T-cell (primary cell): ENCODE measurements around the gene SMG6. TPM values are rescaled to one million over a fixed set of nuclear protein-coding genes. Genes with fewer than 3 reads are reported as not detected.

ENCODE experiments used
- ATAC-seq, 4 experiments: fragments of 200-7000 bp in 3 of 4; fragments of 150-1000 bp in 1 of 4; cut with Tn5 transposase; replicated peaks in 1 of 4; 1 replicate in 3 of 4; 2 replicates in 1 of 4; pipeline ENCODE4 v1.10.0; 2021; ENCODE audit warnings: moderate library complexity in 3 of 4, mild to moderate bottlenecking in 2 of 4, moderate number of reproducible peaks in 1 of 4
- CTCF ChIA-PET, 2 donors: fragments of 300-600 bp; sonication (Branson Sonifier 250); formaldehyde crosslinking; loops; one replicate each; lab custom pipeline; 2022; ENCODE audit warnings: antibody characterized with exemption in 2 of 2; lab: Charles Lee
- POLR2A ChIA-PET, 2 donors: fragments of 300-600 bp; sonication (Branson Sonifier 250); formaldehyde crosslinking; loops; one replicate each; lab custom pipeline; 2022; ENCODE audit warnings: antibody characterized with exemption in 2 of 2; lab: Charles Lee
- DNase-seq, 35 experiments: peaks; one replicate each; pipeline versions ENCODE4 v3.0.0 to v3.0.0-alpha.2; 2013 to 2023
- H3K27ac ChIP-seq: one replicate; pipeline ENCODE4 v1.5.1; 2013; ENCODE audit warnings: low read length
- H3K27me3 ChIP-seq, 2 experiments: replicated peaks in 1 of 2; 1 replicate in 1 of 2; 2 replicates in 1 of 2; pipeline versions ENCODE4 v1.6.1 to v1.7.0; 2013; ENCODE audit warnings: low read length in 1 of 2, mixed read lengths in 1 of 2; ENCODE audit not compliant: control insufficient read depth in 2 of 2, insufficient read depth in 2 of 2; ENCODE audit errors: extremely low read depth in 1 of 2
- H3K36me3 ChIP-seq, 2 donors: 1 replicate in 1 of 2; 2 replicates in 1 of 2; pipeline versions ENCODE4 v1.6.1 to v1.7.0; 2013; ENCODE audit warnings: low read length in 1 of 2; ENCODE audit not compliant: control insufficient read depth in 2 of 2, insufficient read depth in 1 of 2; ENCODE audit errors: extremely low read depth in 1 of 2
- H3K4me1 ChIP-seq, 2 experiments: 1 replicate in 1 of 2; 2 replicates in 1 of 2; pipeline versions ENCODE4 v1.6.1 to v1.7.0; 2013; ENCODE audit warnings: low read length in 2 of 2, mixed read lengths in 1 of 2; ENCODE audit not compliant: insufficient read depth in 2 of 2, control insufficient read depth in 1 of 2; ENCODE audit errors: extremely low read depth in 1 of 2
- H3K4me3 ChIP-seq, 2 donors: 1 replicate in 1 of 2; 2 replicates in 1 of 2; pipeline versions ENCODE4 v1.5.1 to v1.7.0; 2013; ENCODE audit warnings: mild to moderate bottlenecking in 2 of 2, low read length in 1 of 2, moderate library complexity in 1 of 2; ENCODE audit not compliant: control insufficient read depth in 1 of 2; ENCODE audit errors: extremely low read depth in 1 of 2
- H3K9me3 ChIP-seq: 2 replicates; pipeline ENCODE4 v1.7.0; 2013
- H3K27ac Mint-ChIP-seq, 2 donors: one replicate each; pipeline ENCODE4 v1.8.0; 2020 to 2021; ENCODE audit warnings: mild to moderate bottlenecking in 2 of 2, mixed read lengths in 2 of 2
- H3K27me3 Mint-ChIP-seq, 2 donors: one replicate each; pipeline ENCODE4 v1.8.0; 2021 to 2022; ENCODE audit warnings: mixed read lengths in 2 of 2
- H3K36me3 Mint-ChIP-seq: one replicate; pipeline ENCODE4 v1.8.0; 2021; ENCODE audit warnings: mixed read lengths
- H3K4me1 Mint-ChIP-seq, 3 donors: one replicate each; pipeline ENCODE4 v1.8.0; 2020 to 2022; ENCODE audit warnings: mixed read lengths in 3 of 3, mild to moderate bottlenecking in 1 of 3
- H3K4me3 Mint-ChIP-seq, 3 donors: one replicate each; pipeline ENCODE4 v1.8.0; 2020 to 2022; ENCODE audit warnings: mild to moderate bottlenecking in 3 of 3, mixed read lengths in 3 of 3, moderate library complexity in 3 of 3
- H3K9me3 Mint-ChIP-seq, 3 donors: one replicate each; pipeline ENCODE4 v1.8.0; 2020 to 2022; ENCODE audit warnings: mixed read lengths in 3 of 3
- WGBS: methylation state at CpG from one replicate; pipeline ENCODE4 v1.1.5; 2013; ENCODE audit warnings: missing lambda C conversion rate; ENCODE audit not compliant: insufficient coverage; 5-methylcytosine and 5-hydroxymethylcytosine counted together
- total RNA-seq, 35 experiments: library from RNA in 6 of 35; stranded (reverse) in 6 of 35; fragments of 120-200 nt in 1 of 35; gene quantifications; one replicate each; pipeline versions ENCODE4 v1.2.1 to v1.2.4 and lab custom pipeline; 2013 to 2026

SMG6 gene
- total RNA-seq, 5 donors from 2014 or later (not counting 1 experiment from before 2014, with no cell fraction given), result 42.7 to 55.4 (median 45.9) TPM

- H3K4me3 ChIP-seq, result no peak overlapping the region
- Mint-ChIP-seq H3K4me1 (peaks cover 30 to 51% (median 43%) of the 10 kb centered on the region in 3 donors), H3K27me3 (no peaks in the 10 kb centered on the region), H3K9me3 (no peaks in the 10 kb centered on the region), H3K27ac (no peak overlapping the region), H3K36me3 (peaks cover 56% of the 10 kb centered on the region), H3K4me3 (no peak overlapping the region)
- H3K9me3 ChIP-seq, result no peaks in the 10 kb centered on the region
- WGBS, result 60% methylated on average over 1 of the region's 5 CpGs
- POLR2A ChIA-PET, result no interaction called here
- CTCF ChIA-PET, result no interaction called here
- ATAC-seq, result no peak
- DNase-seq, result no peak
- H3K27ac ChIP-seq, result no peak overlapping the region
- H3K27me3 ChIP-seq, result no peaks in the 10 kb centered on the region
- peaks cover 14 to 48% of the 10 kb centered on the region in 2 donors for H3K36me3 ChIP-seq
- peaks cover 8 to 22% of the 10 kb centered on the region in 2 experiments for H3K4me1 ChIP-seq
Observed at GRCh38 chr17:2187758-2188157, 115.8 kb downstream of the SMG6 start.

- Mint-ChIP-seq H3K9me3 (no peaks in the 10 kb centered on the region), H3K27ac (no peak overlapping the region), H3K4me3 (no peak overlapping the region), H3K27me3 (no peaks in the 10 kb centered on the region), H3K4me1 (peaks cover 22 to 43% (median 35%) of the 10 kb centered on the region in 3 donors), H3K36me3 (peaks cover 56% of the 10 kb centered on the region)
- Histone ChIP-seq H3K4me3 (no peak overlapping the region), H3K36me3 (peaks cover 14 to 54% of the 10 kb centered on the region in 2 donors), H3K27ac (no peak overlapping the region), H3K27me3 (no peaks in the 10 kb centered on the region), H3K4me1 (peaks cover under 1 to 14% of the 10 kb centered on the region in 2 experiments), H3K9me3 (no peaks in the 10 kb centered on the region)
- ChIA-PET CTCF (no interaction called here), POLR2A (no interaction called here)
- 92% methylated on average over 2 of the region's 4 CpGs for WGBS
- ATAC-seq (no peak), DNase-seq (no peak)
Observed at GRCh38 chr17:2186937-2187336, 116.6 kb downstream of the SMG6 start.

GRCh38 chr17:2184993-2185931 is 118.3 kb downstream of the SMG6 start:
- H3K9me3 Mint-ChIP-seq, result no peaks in the 10 kb centered on the region
- CTCF ChIA-PET, result interaction anchor here (0.6 to 0.9 kb wide), 3 partner anchors 60 to 519 kb away, joined by 3 to 4 read pairs (median 3); no protein-coding TSS in a partner anchor
- H3K4me1 Mint-ChIP-seq, result peaks cover 9 to 38% (median 23%) of the 10 kb centered on the region in 3 donors
- ATAC-seq (peak in 1 of 4 experiments; percentile 54), DNase-seq (peak in 12 of 35 experiments; percentile 3 to 32 (median 10))
- H3K36me3 Mint-ChIP-seq, result peaks cover 66% of the 10 kb centered on the region
- peaks cover 0 to 6% of the 10 kb centered on the region in 2 experiments for H3K4me1 ChIP-seq
- WGBS, result 81% methylated on average over 13 of the region's 19 CpGs
- H3K36me3 ChIP-seq, result peaks cover 14 to 70% of the 10 kb centered on the region in 2 donors
- no peak overlapping the region for H3K4me3 Mint-ChIP-seq
- no peak overlapping the region for H3K27ac Mint-ChIP-seq
- no peaks in the 10 kb centered on the region for H3K27me3 Mint-ChIP-seq
- POLR2A ChIA-PET, result no interaction called here
- H3K27ac ChIP-seq, result no peak overlapping the region
- H3K9me3 ChIP-seq, result no peaks in the 10 kb centered on the region
- H3K27me3 ChIP-seq, result no peaks in the 10 kb centered on the region
- H3K4me3 ChIP-seq, result no peak overlapping the region

GRCh38 chr17:2183346-2183745 is 120.2 kb downstream of the SMG6 start:
- Mint-ChIP-seq H3K36me3 (peaks cover 69% of the 10 kb centered on the region), H3K4me1 (peaks cover 0 to 26% (median 14%) of the 10 kb centered on the region in 3 donors), H3K9me3 (no peaks in the 10 kb centered on the region), H3K27me3 (no peaks in the 10 kb centered on the region), H3K4me3 (no peak overlapping the region), H3K27ac (no peak overlapping the region)
- CTCF ChIA-PET, result no interaction called here
- WGBS, result 100% methylated on average over 1 of the region's 5 CpGs
- Histone ChIP-seq H3K4me1 (no peaks in the 10 kb centered on the region), H3K36me3 (peaks cover 8 to 78% of the 10 kb centered on the region in 2 donors), H3K9me3 (no peaks in the 10 kb centered on the region), H3K27me3 (no peaks in the 10 kb centered on the region), H3K27ac (no peak overlapping the region), H3K4me3 (no peak overlapping the region)
- POLR2A ChIA-PET, result interaction anchor here in 1 of 2 donors (0.6 kb wide), 1 partner anchor 20 kb away, joined by 3 read pairs; no protein-coding TSS in a partner anchor
- no peak for ATAC-seq
- DNase-seq, result no peak

- H3K27ac ChIP-seq, result no peak overlapping the region
- CTCF ChIA-PET, result no interaction called here
- no peaks in the 10 kb centered on the region for H3K4me1 ChIP-seq
- H3K4me1 Mint-ChIP-seq, result peaks cover 0 to 36% (median 10%) of the 10 kb centered on the region in 3 donors
- POLR2A ChIA-PET, result interaction anchor here (0.5 to 0.6 kb wide), 2 partner anchors 31 to 37 kb away, joined by 4 to 5 read pairs; no protein-coding TSS in a partner anchor
- no peak overlapping the region for H3K4me3 ChIP-seq
- DNase-seq (no peak), ATAC-seq (no peak)
- no peaks in the 10 kb centered on the region for H3K27me3 ChIP-seq
- H3K36me3 Mint-ChIP-seq, result peaks cover 68% of the 10 kb centered on the region
- WGBS, result 87% methylated on average over 3 of the region's 8 CpGs
- H3K36me3 ChIP-seq, result peaks cover 11 to 74% of the 10 kb centered on the region in 2 donors
- no peaks in the 10 kb centered on the region for H3K27me3 Mint-ChIP-seq
- peak overlapping the region in 1 of 2 donors; percentile 52 for H3K27ac Mint-ChIP-seq
- no peaks in the 10 kb centered on the region for H3K9me3 Mint-ChIP-seq
- no peak overlapping the region for H3K4me3 Mint-ChIP-seq
- no peaks in the 10 kb centered on the region for H3K9me3 ChIP-seq
Observed at GRCh38 chr17:2181897-2182448, 121.6 kb downstream of the SMG6 start.

GRCh38 chr17:2181206-2181896 is 122.2 kb downstream of the SMG6 start:
- POLR2A ChIA-PET, result interaction anchor here (0.6 kb wide), 2 partner anchors 30 to 43 kb away, joined by 4 to 5 read pairs; no protein-coding TSS in a partner anchor
- H3K4me3 Mint-ChIP-seq, result no peak overlapping the region

More at GRCh38 chr17:2181206-2181896, 122.2 kb downstream of the SMG6 start:
- H3K9me3 Mint-ChIP-seq, result no peaks in the 10 kb centered on the region
- WGBS, result 93% methylated on average over 6 of the region's 13 CpGs
- Histone ChIP-seq H3K4me3 (no peak overlapping the region), H3K27me3 (no peaks in the 10 kb centered on the region), H3K27ac (no peak overlapping the region), H3K36me3 (peaks cover 5 to 70% of the 10 kb centered on the region in 2 donors), H3K9me3 (no peaks in the 10 kb centered on the region), H3K4me1 (no peaks in the 10 kb centered on the region)
- peaks cover 0 to 36% (median 12%) of the 10 kb centered on the region in 3 donors for H3K4me1 Mint-ChIP-seq
- H3K27me3 Mint-ChIP-seq, result no peaks in the 10 kb centered on the region
- peak overlapping the region in 1 of 2 donors; percentile 52 for H3K27ac Mint-ChIP-seq
- DNase-seq (no peak), ATAC-seq (no peak)
- CTCF ChIA-PET, result no interaction called here
- peaks cover 68% of the 10 kb centered on the region for H3K36me3 Mint-ChIP-seq
